HFF-Myc (cell line): Measurements from ENCODE around the gene IER5.
A peak's percentile ranks its signal among the peaks of the same experiment; 100 is the strongest.

Source experiments
- DNase-seq: peaks from one replicate; pipeline ENCODE4 v3.0.0-alpha.2; 2011; ENCODE audit warnings: low read depth; ENCODE audit errors: extremely low read depth
- H3K4me3 ChIP-seq: replicated peaks from 2 replicates; pipeline ENCODE4 v1.5.1; 2011; ENCODE audit warnings: low read depth, mild to moderate bottlenecking, control low read depth, low read length
- TF ChIP-seq, protein P1 (sequence below): IDR thresholded peaks from 2 replicates; pipeline ENCODE4 v1.5.1; 2012; ENCODE audit warnings: mild to moderate bottlenecking, low read depth, low read length, control low read depth; ENCODE audit errors: missing control alignments

The IER5 gene

GRCh38 chr1:181100015-181100905 is 11.8 kb downstream of the IER5 start:
- DNase-seq: no peak
- TF ChIP-seq, protein P1, sequence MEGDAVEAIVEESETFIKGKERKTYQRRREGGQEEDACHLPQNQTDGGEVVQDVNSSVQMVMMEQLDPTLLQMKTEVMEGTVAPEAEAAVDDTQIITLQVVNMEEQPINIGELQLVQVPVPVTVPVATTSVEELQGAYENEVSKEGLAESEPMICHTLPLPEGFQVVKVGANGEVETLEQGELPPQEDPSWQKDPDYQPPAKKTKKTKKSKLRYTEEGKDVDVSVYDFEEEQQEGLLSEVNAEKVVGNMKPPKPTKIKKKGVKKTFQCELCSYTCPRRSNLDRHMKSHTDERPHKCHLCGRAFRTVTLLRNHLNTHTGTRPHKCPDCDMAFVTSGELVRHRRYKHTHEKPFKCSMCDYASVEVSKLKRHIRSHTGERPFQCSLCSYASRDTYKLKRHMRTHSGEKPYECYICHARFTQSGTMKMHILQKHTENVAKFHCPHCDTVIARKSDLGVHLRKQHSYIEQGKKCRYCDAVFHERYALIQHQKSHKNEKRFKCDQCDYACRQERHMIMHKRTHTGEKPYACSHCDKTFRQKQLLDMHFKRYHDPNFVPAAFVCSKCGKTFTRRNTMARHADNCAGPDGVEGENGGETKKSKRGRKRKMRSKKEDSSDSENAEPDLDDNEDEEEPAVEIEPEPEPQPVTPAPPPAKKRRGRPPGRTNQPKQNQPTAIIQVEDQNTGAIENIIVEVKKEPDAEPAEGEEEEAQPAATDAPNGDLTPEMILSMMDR: no peak
- no peak overlapping the region for H3K4me3 ChIP-seq

GRCh38 chr1:181100934-181101333 is 12.4 kb downstream of the IER5 start:
- TF ChIP-seq, protein P1: no peak
- no peak for DNase-seq
- H3K4me3 ChIP-seq: no peak overlapping the region

DNA sequence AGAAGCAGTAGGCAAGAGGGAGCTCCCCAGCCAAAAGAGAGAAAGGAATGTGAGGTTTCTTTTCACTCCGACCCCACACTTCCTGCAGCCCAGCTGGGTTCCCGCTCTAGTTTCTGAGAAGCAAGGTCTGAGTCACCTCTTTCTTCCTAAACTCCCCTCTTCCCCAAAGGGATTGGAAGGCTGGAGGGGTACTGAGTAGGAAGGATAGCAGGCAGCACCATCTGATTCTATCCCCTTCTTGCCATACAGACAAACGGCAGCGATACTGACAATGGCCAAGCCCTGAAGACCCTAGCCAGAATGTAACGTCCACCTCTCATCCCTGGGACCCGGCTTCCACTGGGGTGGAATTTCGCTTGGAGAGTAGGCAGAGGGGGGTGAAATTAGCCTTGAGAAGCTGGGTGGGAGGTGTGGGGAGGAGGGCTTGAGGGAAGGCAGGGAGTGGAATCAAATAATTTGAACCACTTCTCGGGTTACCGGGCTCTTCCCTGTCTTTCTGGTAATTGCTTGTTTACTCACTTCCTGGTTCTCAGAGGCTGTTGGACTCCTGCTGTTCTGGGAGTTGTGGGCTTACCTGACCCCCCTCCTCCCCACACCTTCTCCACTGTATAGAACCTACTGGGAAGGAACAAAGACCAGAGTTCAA is 13.2 kb downstream of the IER5 start:
- TF ChIP-seq, protein P1: no peak
- no peak overlapping the region for H3K4me3 ChIP-seq
- no peak for DNase-seq

- DNase-seq: no peak
- TF ChIP-seq, protein P1: no peak
- H3K4me3 ChIP-seq: no peak overlapping the region
Measured at GRCh38 chr1:181102841-181103240, 14.3 kb downstream of the IER5 start.

DNA sequence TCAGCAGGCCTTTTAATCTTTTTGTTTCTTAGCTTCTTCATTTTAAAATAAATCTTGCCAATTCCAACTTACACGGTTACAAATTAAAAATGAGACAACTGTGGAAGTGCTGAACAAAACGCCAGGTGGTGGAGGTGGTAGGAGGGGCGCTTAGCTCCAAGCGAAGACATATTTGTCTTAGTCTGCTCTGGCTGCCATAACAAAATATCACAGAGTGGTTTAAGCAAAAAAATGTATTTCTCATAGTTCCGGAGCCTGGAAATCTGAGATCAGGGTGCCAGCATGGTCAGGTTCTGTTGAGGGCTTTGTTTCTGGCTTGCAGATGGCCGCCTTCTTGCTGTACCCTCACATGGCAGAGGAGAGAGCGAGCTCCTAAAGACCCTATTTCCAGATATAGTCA is 14.9 kb downstream of the IER5 start:
- H3K4me3 ChIP-seq: no peak overlapping the region
- no peak for DNase-seq
- TF ChIP-seq, protein P1: no peak

DNA sequence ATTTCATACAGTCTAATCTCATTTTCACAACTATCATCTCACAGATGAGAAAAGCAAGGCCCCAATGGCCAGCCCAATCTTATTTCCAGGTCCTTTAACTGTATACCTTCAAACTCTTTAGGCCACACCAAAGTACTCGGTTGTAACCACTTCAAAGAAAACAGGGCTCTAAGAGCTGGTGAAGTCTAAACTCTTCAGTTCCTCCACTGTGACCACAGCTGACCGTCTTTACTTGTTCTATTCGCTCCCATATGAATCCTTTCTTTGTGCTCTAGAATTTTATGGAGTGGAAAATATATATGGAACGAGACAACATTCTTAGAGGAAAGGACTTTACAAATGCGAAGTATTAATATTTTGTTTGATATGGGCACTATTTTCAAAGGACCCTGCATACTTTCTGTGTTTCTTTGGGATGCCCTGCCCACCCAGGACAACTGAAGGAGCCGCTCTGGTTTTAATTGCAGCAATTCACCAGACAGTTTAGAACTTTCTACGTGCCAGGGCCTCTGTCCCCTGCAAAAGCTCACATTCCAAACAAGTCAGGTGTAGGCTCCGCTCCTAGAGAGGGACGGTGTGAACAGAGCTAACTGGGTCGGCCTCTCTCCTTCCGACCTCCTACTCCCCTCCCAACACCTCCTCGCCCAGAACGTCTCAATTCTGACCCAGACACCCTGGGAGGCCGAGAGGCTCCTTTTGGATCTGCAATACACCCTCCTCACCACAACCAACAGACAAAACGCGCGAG is 15.7 kb downstream of the IER5 start:
- TF ChIP-seq, protein P1: no peak
- H3K4me3 ChIP-seq: peak overlapping the region; percentile 56
- no peak for DNase-seq
